HG03354 (cell line): ENCODE measurements around the gene S100B.
"Not testable (repeated sequence)": the region's sequence is repeated elsewhere in the genome, so short reads cannot be mapped to it uniquely, and the experiment has no call there.

Experiments
- ATAC-seq: cut with Tn5 transposase; IDR thresholded peaks from one replicate; pipeline ENCODE4 v1.9.1; 2021; ENCODE audit warnings: mild to moderate bottlenecking; ENCODE audit not compliant: unreplicated experiment, poor library complexity, severe bottlenecking

S100B gene

GRCh38 chr21:46630915-46631314 is 26.0 kb upstream of the S100B start:
- ATAC-seq = not testable (repeated sequence)

- ATAC-seq = no peak
These were observed 24.0 kb upstream of the S100B start for GRCh38 chr21:46628868-46629267.

GRCh38 chr21:46627726-46628125 is 22.8 kb upstream of the S100B start:
- ATAC-seq = no peak

GRCh38 chr21:46626975-46627501 is 22.2 kb upstream of the S100B start:
- no peak for ATAC-seq

GRCh38 chr21:46626536-46626935 is 21.7 kb upstream of the S100B start:
- ATAC-seq = no peak

GRCh38 chr21:46625759-46626158 is 20.9 kb upstream of the S100B start:
- ATAC-seq = no peak

- no peak for ATAC-seq
These were observed 19.2 kb upstream of the S100B start for GRCh38 chr21:46624050-46624449.

GRCh38 chr21:46622226-46622625 is 17.3 kb upstream of the S100B start:
- no peak for ATAC-seq

GRCh38 chr21:46621457-46622182 is 16.7 kb upstream of the S100B start:
- no peak for ATAC-seq

GRCh38 chr21:46620846-46621245 is 16.0 kb upstream of the S100B start:
- ATAC-seq = no peak

- ATAC-seq = no peak
These were observed 15.0 kb upstream of the S100B start for GRCh38 chr21:46619846-46620245.

GRCh38 chr21:46618738-46619379 is 14.0 kb upstream of the S100B start:
- no peak for ATAC-seq

GRCh38 chr21:46617267-46618051 is 12.6 kb upstream of the S100B start:
- ATAC-seq = no peak

- ATAC-seq = no peak
These were observed 11.8 kb upstream of the S100B start for GRCh38 chr21:46616656-46617055.

- no peak for ATAC-seq
These were observed 11.2 kb upstream of the S100B start for GRCh38 chr21:46616050-46616449.

GRCh38 chr21:46613391-46613790 is 8.5 kb upstream of the S100B start:
- ATAC-seq = no peak

- ATAC-seq = no peak
These were observed 5.3 kb upstream of the S100B start for GRCh38 chr21:46610018-46610701.

- peak; percentile 57 for ATAC-seq
These were observed 3.8 kb upstream of the S100B start for GRCh38 chr21:46608672-46609111.

GRCh38 chr21:46607636-46608035 is 2.8 kb upstream of the S100B start:
- ATAC-seq = no peak

- no peak for ATAC-seq
These were observed 1.5 kb upstream of the S100B start for GRCh38 chr21:46606427-46606813.
